Amniotic epithelial cell (primary cell): ENCODE results near the gene PLEKHM2.
A peak's percentile ranks its signal among the peaks of the same experiment; 100 is the strongest.

Experiments
- DNase-seq: peaks from one replicate; pipeline ENCODE4 v3.0.0-alpha.2; 2010; ENCODE audit warnings: low read depth

The PLEKHM2 gene

DNA sequence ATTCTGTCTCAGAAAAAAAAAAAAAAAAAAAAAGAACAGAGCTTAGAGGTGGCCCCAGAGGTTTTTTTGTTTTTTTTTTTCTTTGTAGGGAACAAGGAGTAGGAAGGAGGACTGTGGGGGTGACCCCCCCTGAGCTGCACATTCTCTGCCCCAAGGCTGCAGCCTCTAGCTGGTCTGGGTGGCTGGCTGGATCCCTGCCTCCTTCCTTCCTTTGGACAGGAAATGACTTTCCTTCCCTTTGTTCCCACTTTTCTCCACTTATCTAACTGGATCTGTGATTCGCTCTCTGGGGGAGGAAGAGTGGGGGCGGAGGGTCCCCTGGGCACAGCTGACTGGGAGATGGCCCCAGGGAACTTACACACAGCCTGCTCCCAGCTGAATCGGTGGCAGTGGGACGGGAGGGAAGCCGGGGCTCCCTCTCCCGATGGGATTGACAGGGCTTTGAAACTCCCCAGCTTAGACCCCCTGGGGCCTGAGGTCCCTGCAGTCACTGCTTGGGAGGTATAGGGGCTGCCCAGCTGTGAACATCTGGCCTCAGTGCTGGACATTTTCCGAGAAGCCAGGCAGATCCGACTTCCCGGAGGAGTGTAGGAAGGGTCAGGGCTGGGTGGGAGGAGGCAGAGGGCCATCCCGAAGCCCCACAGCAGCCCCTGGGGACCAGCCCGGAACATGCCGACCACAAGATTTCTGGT, 76.5 kb downstream of the PLEKHM2 start:
- DNase-seq, result peak; percentile 63

DNA sequence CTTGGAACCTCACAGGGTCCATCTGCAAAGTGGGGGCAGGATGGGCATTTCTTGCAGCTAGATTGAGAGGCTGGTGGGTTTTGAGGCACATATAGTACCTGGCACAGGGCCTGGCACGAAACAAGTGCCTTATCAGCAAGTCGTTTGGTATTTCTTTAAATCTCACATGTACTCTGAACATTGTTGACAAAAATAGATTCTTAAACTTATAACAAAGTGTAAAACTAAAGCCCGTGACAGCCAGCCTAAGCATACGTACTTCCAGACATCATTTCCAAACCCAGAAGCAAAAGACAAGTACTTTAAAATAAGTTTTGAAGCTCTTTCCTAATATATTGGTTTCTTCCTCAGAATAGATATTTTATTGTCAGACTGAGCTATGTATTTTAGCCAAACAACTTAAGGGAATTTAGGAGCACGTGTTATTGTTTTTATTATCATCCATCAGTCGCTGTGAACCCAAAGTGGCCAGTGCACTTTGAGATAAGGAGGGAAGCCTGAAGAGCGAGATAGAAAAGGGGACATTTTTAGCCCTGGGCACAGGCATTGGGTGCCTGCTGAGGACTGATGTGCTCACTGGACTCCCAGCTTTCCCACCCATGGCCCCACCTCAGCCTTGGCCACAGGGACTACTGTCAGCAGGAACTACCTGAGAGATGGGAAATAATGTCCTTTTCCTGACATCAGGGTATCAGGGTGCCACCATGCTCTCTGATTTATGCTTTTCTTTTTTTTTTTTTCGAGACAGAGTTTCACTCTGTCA, 77.4 kb downstream of the PLEKHM2 start:
- DNase-seq, result no peak

DNA sequence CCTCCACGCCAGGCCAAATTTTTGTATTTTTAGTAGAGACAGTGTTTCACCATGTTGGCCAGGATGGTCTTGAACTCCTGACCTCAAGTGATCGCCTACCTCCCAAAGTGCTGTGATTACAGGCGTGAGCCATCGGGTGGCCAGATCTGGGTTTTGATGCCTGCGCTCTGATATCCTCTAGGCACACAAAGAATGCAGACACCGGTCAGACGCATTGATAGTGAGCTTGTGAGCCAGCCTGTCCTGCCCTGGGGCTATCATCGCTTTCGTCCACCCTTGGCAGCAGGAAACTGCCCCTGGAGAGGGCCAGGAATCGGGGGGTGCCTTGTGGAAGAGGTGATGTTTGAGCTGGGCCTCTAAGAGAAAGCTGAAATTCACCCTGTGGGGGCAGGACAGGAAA, 78.4 kb downstream of the PLEKHM2 start:
- no peak for DNase-seq

DNA sequence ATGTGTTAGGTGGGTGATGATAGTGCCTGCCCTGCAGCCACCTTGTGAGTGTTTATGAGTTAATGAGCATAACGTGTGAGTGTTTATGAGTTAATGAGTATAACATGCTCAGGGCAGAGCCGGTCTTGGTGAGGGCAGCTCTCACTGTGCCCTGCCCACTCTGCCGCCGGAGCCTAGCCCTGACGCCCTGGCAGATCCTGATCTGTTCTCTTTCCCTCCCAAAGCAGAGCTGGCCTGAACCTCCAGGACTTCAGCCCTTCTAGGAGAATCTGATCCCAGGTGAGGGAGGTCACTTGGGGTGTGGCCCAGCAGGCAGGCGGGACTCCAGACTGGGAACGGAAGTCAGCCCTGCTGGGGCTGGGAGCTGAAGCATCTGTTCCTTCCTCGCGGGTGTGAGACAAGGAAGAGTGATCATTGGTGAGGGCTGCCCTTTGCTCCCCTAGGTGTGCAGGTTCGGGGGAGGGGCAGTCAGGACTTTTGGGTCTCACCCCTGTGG, 80.2 kb downstream of the PLEKHM2 start:
- DNase-seq, result no peak

GRCh38 chr1:15764890-15765289, 80.8 kb downstream of the PLEKHM2 start:
- no peak for DNase-seq

DNA sequence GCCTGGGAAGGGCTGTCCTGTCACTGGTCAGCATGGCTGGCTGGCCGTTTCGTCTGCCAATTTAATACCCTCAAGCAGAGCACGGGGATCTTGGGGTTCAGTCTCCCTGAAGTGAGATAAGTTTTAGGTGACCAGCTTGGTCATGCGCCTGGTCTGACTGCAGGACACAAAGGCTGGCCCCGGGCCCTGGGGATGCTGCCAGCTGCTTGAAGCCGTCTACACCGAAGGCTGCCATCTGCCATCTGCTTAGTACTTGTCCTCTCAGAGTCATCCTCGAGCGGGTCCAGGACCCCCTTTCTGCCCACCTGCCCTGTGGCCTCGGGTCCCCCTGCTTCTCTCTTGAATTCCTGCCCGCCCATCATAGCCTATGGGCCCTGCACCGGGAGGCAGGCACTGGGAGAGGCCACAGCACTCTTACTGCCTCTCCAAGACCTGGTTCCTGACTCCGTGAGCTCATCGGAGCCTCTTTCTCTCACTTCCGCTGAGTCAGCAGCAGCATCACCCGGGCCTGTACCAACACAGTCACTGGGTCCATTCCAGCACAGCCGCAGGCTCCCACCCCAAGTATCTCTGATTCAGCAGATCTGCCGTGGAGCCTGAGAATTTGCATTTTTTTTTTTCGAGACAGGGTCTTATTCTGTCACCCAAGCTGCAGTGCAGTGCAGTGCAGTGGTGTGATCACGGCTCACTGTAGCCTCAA, 81.5 kb downstream of the PLEKHM2 start:
- DNase-seq, result peak; percentile 94

DNA sequence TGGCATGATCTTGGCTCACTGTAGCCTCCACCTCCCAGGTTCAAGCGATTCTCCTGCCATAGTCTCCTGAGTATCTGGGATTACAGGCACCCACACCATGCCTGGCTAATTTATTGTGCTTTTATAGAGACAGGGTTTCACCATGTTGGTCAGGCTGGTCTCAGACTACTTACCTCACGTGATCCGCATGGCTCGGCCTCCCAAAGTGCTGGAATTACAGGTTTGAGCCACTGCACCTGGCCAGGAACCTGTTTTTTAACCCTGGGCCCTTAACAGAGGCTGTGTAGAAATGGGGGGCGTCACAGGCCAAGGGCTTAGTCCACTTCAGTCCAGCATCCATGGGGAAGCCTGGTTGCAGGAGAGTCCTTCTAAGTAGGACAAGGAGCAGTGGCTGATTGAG, 83.8 kb downstream of the PLEKHM2 start:
- DNase-seq, result no peak

DNA sequence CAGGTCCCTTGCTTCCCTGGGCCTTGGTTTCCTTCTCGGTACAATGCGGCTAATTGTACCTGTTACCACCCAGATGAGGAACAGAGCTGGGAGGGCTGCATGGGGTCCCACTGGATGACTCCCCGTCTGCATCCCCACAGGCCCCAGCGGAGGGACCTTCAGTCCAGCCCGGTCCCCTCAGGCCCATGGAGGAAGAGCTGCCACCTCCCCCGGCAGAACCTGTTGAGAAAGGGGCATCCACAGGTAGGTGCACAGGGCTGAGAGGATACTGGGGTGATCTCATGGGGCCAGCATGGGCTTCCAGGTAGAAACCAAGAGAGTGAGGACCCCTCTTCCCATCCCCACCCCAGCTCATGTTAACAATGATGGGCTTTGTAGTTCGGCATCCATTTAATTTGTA, 84.3 kb downstream of the PLEKHM2 start:
- no peak for DNase-seq

DNA sequence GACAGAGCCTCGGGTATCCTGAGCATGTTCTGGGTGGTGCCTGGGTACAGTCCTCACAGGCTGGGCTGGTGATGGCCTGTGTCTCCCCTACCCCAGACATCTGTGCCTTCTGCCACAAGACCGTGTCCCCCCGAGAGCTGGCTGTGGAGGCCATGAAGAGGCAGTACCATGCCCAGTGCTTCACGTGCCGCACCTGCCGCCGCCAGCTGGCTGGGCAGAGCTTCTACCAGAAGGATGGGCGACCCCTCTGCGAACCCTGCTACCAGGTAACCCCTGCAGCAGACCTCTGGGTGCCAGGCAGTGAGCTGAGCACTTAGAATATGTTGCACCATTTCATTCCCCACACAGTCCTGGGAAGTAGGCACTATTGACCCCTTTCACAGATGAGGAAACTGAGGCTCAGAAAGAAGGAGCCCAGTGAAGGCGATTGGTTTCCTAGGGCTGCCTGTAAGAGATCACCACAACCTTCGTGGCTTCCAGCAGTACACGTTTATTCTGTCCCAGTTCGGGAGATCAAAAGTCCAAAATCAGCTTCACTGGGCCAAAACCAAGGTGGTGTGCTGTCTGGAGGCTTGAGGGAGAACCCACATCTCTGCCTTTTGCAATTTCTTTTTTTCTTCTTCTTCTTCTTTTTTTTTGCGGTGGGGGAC, 86.3 kb downstream of the PLEKHM2 start:
- no peak for DNase-seq

GRCh38 chr1:15771836-15772515, 87.9 kb downstream of the PLEKHM2 start:
- peak; percentile 39 for DNase-seq

GRCh38 chr1:15775706-15776105, 91.6 kb downstream of the PLEKHM2 start:
- DNase-seq, result peak; percentile 78

- no peak for DNase-seq
Measured at GRCh38 chr1:15777909-15778707, 94.0 kb downstream of the PLEKHM2 start.
